GM21515 (cell line): Measurements from ENCODE around the gene DNPEP.
"Not testable (repeated sequence)": the region's sequence is repeated elsewhere in the genome, so short reads cannot be mapped to it uniquely, and the experiment has no call there.

ENCODE experiments used
- ATAC-seq: cut with Tn5 transposase; IDR thresholded peaks from one replicate; pipeline ENCODE4 v1.9.1; 2021; ENCODE audit not compliant: unreplicated experiment

The DNPEP gene

GRCh38 chr2:219402665-219403515 is 15.2 kb upstream of the DNPEP start:
- peak; percentile 71 for ATAC-seq

GRCh38 chr2:219401606-219402005 is 13.9 kb upstream of the DNPEP start:
- no peak for ATAC-seq

- no peak for ATAC-seq
Observed at GRCh38 chr2:219400562-219400961, 12.8 kb upstream of the DNPEP start.

- no peak for ATAC-seq
Observed at GRCh38 chr2:219399716-219400478, 12.2 kb upstream of the DNPEP start.

GRCh38 chr2:219398721-219399363 is 11.1 kb upstream of the DNPEP start:
- ATAC-seq = no peak

- no peak for ATAC-seq
Observed at GRCh38 chr2:219396863-219397457, 9.2 kb upstream of the DNPEP start.

GRCh38 chr2:219395609-219396008 is 7.9 kb upstream of the DNPEP start:
- ATAC-seq = no peak

GRCh38 chr2:219395056-219395455 is 7.3 kb upstream of the DNPEP start:
- not testable (repeated sequence) for ATAC-seq

GRCh38 chr2:219392754-219393153 is 5.0 kb upstream of the DNPEP start:
- ATAC-seq = no peak

- no peak for ATAC-seq
Observed at GRCh38 chr2:219388907-219389156, 1.1 kb upstream of the DNPEP start.

- peak; percentile 85 for ATAC-seq
Observed at GRCh38 chr2:219388121-219388906, 602 bp upstream of the DNPEP start.

- no peak for ATAC-seq
Observed at GRCh38 chr2:219386532-219387280, 1.0 kb downstream of the DNPEP start.

- no peak for ATAC-seq
Observed at GRCh38 chr2:219385958-219386520, 1.7 kb downstream of the DNPEP start.

GRCh38 chr2:219384859-219385258 is 2.9 kb downstream of the DNPEP start:
- ATAC-seq = no peak

GRCh38 chr2:219384083-219384713 is 3.5 kb downstream of the DNPEP start:
- ATAC-seq = no peak

GRCh38 chr2:219381448-219381847 is 6.3 kb downstream of the DNPEP start:
- ATAC-seq = no peak

- ATAC-seq = no peak
Observed at GRCh38 chr2:219380926-219381325, 6.8 kb downstream of the DNPEP start.

GRCh38 chr2:219378163-219378851 is 9.4 kb downstream of the DNPEP start:
- ATAC-seq = no peak

- no peak for ATAC-seq
Observed at GRCh38 chr2:219369447-219369861, 18.3 kb downstream of the DNPEP start.
